Heart right ventricle (tissue), 16 donors: ENCODE measurements around the gene IFIT3. TPM values are rescaled to one million over a fixed set of nuclear protein-coding genes. Genes with fewer than 3 reads are reported as not detected.
"Not testable (repeated sequence)": the region's sequence is repeated elsewhere in the genome, so short reads cannot be mapped to it uniquely, and the experiment has no call there.

ENCODE experiments used
- ATAC-seq, 8 donors: fragments of 200-7000 bp; cut with Tn5 transposase; one replicate each; pipeline ENCODE4 v1.9.1; 2020; ENCODE audit warnings: mild to moderate bottlenecking in 8 of 8, moderate library complexity in 8 of 8, moderate number of reproducible peaks in 1 of 8
- DNase-seq, 2 donors: peaks; one replicate each; pipeline ENCODE4 v3.0.0-alpha.2; 2020
- H3K27ac ChIP-seq, 10 donors: fragments of 200-600 bp; sonication (generic) in 2 of 10; one replicate each; pipeline versions ENCODE4 v1.5.0 to v1.8.0; 2020 to 2022; ENCODE audit warnings: mild to moderate bottlenecking in 3 of 10
- H3K27me3 ChIP-seq, 7 donors: fragments of 200-600 bp; one replicate each; pipeline ENCODE4 v1.8.0; 2021 to 2022; ENCODE audit warnings: mild to moderate bottlenecking in 2 of 7
- H3K36me3 ChIP-seq, 9 donors: fragments of 200-600 bp; sonication (generic) in 1 of 9; one replicate each; pipeline versions ENCODE4 v1.5.0 to v1.8.0; 2020 to 2022; ENCODE audit warnings: mild to moderate bottlenecking in 2 of 9
- H3K4me1 ChIP-seq, 9 donors: fragments of 200-600 bp; sonication (generic) in 1 of 9; one replicate each; pipeline versions ENCODE4 v1.5.0 to v1.8.0; 2020 to 2022; ENCODE audit warnings: mild to moderate bottlenecking in 4 of 9
- H3K4me3 ChIP-seq, 10 donors: fragments of 200-600 bp; sonication (generic) in 2 of 10; one replicate each; pipeline versions ENCODE4 v1.5.0 to v1.8.0; 2020 to 2022; ENCODE audit warnings: mild to moderate bottlenecking in 7 of 10, moderate library complexity in 2 of 10
- H3K9me3 ChIP-seq, 11 donors: fragments of 200-600 bp in 10 of 11; sonication (generic) in 2 of 11; one replicate each; pipeline versions ENCODE4 v1.5.0 to v1.8.0; 2013 to 2022; ENCODE audit warnings: mild to moderate bottlenecking in 2 of 11, control low read depth in 1 of 11, moderate library complexity in 1 of 11
- CTCF ChIP-seq, 9 donors: fragments of 200-600 bp; sonication (generic) in 2 of 9; IDR thresholded peaks; one replicate each; pipeline versions ENCODE4 v1.5.0 to v1.8.0; 2021 to 2022; ENCODE audit warnings: antibody characterized with exemption in 9 of 9, mild to moderate bottlenecking in 5 of 9, moderate library complexity in 1 of 9
- whole genome bisulfite sequencing, 2 donors: extraction: QIAGEN DNeasy Blood & Tissue Kit; methylation state at CpG; one replicate each; pipeline ENCODE4 v1.1.7; 2013; ENCODE audit warnings: inconsistent platforms in 1 of 2; 5-methylcytosine and 5-hydroxymethylcytosine counted together
- intact Hi-C, 10 donors: fragments of 100-400 bp; cut with DNase I; formaldehyde crosslinking; loops; one replicate each; pipeline versions ENCODE4 v1.11.1 to v1.14.2; 2022
- polyA plus RNA-seq, 2 donors: library from polyadenylated mRNA; stranded (reverse); fragments of 200-250 nt; gene quantifications; one replicate each; pipeline ENCODE4 v1.2.3, GENCODE V29; 2013
- total RNA-seq, 10 donors: library from RNA; stranded (reverse); fragmentation: NEBNext Ultra II Directional in 3 of 10; extraction: Animal tissue kit (Norgen Biotek cat#: 25700) in 3 of 10; gene quantifications; one replicate each; pipeline versions ENCODE4 v1.2.1 to v1.2.4, GENCODE V29; 2021 to 2023
- donor health status: Arrhythmogenic right ventricular cardiomyopathy.
- donor health status: ischemic (EF 13 %, LVEDD 7.1; RV severe dilation, severe dysfunction).
- donor health status: healthy with polysubstance abuse.
- donor health status: DM: no; HTN: yes; CAD: no.
- donor health status: DM: no; HTN: no; CAD: no.
- donor health status: ischemic (EF 25% LVEDD 6.9; RV normal size, moderate dysfunction).
- donor health status: ischemic (EF 25% LVEDD 5.7; RV mildly dilated, moderate dysfunction).
- donor health status: healthy.
- donor health status: DM: yes; HTN: yes; CAD: no.
- donor health status: Ischemic cardiomyopathy.
- donor health status: ischemic (EF 35%, LVEDD 5.7; RV mildly dilated, moderate dysfunction).
- donor health status: nonischemic (EF 11% LVEDD 7.7; RV severe dilation, severe dysfunction).
- donor health status: DM: yes; HTN: yes; CAD: no.
- donor health status: PGD.
- donor health status: ischemic (EF 29% LVEDD 5.4; RV normal size, mild dysfunction).
- donor health status: nonischemic (EF 23%, LVEDD 6.1; RV moderate dilation, normal function).

Gene IFIT3
- total and polyA plus RNA-seq, 12 donors: 4.7 to 102 (median 12.2) TPM

DNA sequence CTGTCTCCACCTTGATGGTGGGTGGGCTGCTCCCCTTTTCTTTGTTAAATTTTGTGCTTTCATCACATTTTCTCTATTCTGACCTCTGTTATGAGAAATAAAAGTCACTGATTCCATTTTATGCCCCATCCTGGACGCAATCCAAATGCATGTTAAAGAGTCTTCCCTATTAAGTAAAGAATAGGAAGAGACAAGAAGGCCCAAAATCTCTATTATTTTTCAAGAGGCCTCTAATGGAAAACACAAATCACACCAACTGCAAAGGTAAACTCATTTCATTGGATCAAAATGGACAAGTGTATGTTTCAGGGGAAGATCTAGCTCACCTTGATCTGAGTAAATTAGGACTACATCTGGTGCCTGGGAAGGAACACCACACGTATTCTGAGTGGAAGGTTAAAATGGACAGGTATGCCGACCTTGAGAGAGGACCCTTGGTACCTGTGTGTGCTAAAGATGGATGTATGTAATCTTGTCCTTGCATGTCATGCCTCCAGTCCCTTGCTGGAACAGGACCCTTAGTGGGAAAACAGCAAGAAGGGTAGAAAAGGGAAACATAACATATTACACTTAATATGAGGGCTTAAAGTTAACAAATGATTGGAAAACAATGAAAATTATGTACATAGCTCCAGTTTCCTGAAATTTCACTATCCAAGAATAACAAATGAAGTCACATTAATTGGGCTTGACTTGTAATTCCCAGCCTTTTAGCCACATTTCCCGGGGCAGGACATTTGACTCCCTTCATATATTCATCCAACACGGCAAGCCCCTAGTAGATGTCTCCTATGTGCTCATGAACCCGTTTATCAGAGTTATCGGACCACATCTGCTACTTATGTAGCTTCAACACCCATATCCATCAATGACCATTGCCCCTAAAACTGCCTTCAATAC is 18.4 kb upstream of the IFIT3 start:
- no peak overlapping the region for H3K27ac ChIP-seq
- H3K27me3 ChIP-seq: no peaks in the 10 kb centered on the region
- H3K4me1 ChIP-seq: peaks cover 0 to 22% (median 6%) of the 10 kb centered on the region in 9 donors
- intact Hi-C loops: no loop called here
- WGBS, 2 donors: 84 to 88% methylated on average over 7 of the region's 7 CpGs
- peaks cover 0 to 36% (median 6%) of the 10 kb centered on the region in 9 donors for H3K36me3 ChIP-seq
- TF ChIP-seq CTCF (IDR thresholded peaks at IDR 0.05): no peak
- no peaks in the 10 kb centered on the region for H3K9me3 ChIP-seq
- DNase-seq: no peak
- ATAC-seq: no peak
- no peak overlapping the region for H3K4me3 ChIP-seq

GRCh38 chr10:89310056-89310893 is 17.5 kb upstream of the IFIT3 start:
- H3K4me1 ChIP-seq: peaks cover 0 to 21% (median 0%) of the 10 kb centered on the region in 9 donors
- H3K9me3 ChIP-seq: no peaks in the 10 kb centered on the region
- intact Hi-C loops: no loop called here
- peaks cover 0 to 36% (median 6%) of the 10 kb centered on the region in 9 donors for H3K36me3 ChIP-seq
- no peaks in the 10 kb centered on the region for H3K27me3 ChIP-seq
- no peak for TF ChIP-seq CTCF (IDR thresholded peaks at IDR 0.05)
- no peak overlapping the region for H3K27ac ChIP-seq
- H3K4me3 ChIP-seq: no peak overlapping the region
- ATAC-seq (no peak), DNase-seq (no peak)
- 68 to 93% methylated on average over 2 of the region's 2 CpGs for WGBS, 2 donors

GRCh38 chr10:89312973-89313372 is 14.8 kb upstream of the IFIT3 start:
- Histone ChIP-seq H3K27ac (no peak overlapping the region), H3K36me3 (peaks cover 0 to 10% (median 0%) of the 10 kb centered on the region in 9 donors), H3K4me3 (no peak overlapping the region), H3K27me3 (no peaks in the 10 kb centered on the region), H3K9me3 (peaks cover 0 to under 1% (median 0%) of the 10 kb centered on the region in 11 donors), H3K4me1 (peaks cover 0 to 14% (median 0%) of the 10 kb centered on the region in 9 donors)
- WGBS, 2 donors: 94 to 95% methylated on average over 1 of the region's 1 CpG
- intact Hi-C loops: no loop called here
- no peak for ATAC-seq
- no peak for DNase-seq
- no peak for TF ChIP-seq CTCF (IDR thresholded peaks at IDR 0.05)

GRCh38 chr10:89314676-89315075 is 13.1 kb upstream of the IFIT3 start:
- intact Hi-C loops: no loop called here
- no peak overlapping the region for H3K4me3 ChIP-seq
- DNase-seq (no peak), ATAC-seq (no peak)
- H3K36me3 ChIP-seq: no peaks in the 10 kb centered on the region
- no peak for TF ChIP-seq CTCF (IDR thresholded peaks at IDR 0.05)
- peaks cover 0 to 12% (median 0%) of the 10 kb centered on the region in 9 donors for H3K4me1 ChIP-seq
- peaks cover 0 to 4% (median 0%) of the 10 kb centered on the region in 11 donors for H3K9me3 ChIP-seq
- no peaks in the 10 kb centered on the region for H3K27me3 ChIP-seq
- no peak overlapping the region for H3K27ac ChIP-seq

- H3K27ac ChIP-seq, H3K4me1 ChIP-seq, DNase-seq, intact Hi-C loops, ATAC-seq, H3K27me3 ChIP-seq, H3K9me3 ChIP-seq, H3K36me3 ChIP-seq, H3K4me3 ChIP-seq: not testable (repeated sequence)
- 97 to 99% methylated on average over 4 of the region's 4 CpGs for WGBS, 2 donors
Measured at GRCh38 chr10:89318047-89318446, 9.8 kb upstream of the IFIT3 start.

DNA sequence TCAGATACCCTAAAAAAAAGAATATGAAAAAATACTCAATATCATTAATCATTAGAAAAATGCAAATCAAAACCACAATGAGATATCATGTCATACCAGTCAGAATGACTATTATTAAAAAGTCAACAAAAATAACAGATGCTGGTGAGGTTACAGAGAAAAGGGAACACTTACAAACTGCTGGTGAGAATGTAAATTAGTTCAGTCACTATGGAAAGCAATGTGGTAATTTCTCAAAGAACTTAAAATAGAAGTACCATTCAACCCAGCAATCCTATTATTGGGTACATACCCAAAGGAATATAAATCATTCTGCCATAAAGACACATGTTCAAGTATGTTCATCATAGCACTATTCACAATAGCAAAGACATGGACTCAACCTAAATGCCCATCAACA is 2.7 kb upstream of the IFIT3 start:
- not testable (repeated sequence) for ATAC-seq
- intact Hi-C loops: loop anchor here in 1 of 10 donors (5.0 kb wide), 1 partner anchor 87 kb away; the partner anchor contains the start of gene IFIT5
- peaks cover 4 to 46% (median 24%) of the 10 kb centered on the region in 9 donors for H3K4me1 ChIP-seq

DNA sequence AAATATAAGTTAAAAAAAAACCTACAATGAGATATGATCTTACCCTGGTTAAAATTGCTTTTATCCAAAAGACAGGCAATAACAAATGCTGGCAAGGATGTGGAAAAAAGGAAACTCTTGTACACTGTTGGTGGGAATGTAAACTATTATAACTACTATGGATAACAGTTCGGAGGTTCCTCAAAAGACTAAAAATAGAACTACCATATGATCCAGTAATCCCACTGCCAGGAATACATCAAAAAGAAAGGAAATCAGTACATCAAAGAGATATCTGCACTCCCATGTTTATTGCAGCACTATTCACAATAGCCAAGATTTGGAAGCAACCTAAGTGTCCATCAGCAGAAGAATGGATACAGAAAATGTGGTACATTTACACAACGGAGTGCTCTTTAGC is 1.9 kb upstream of the IFIT3 start:
- H3K27ac ChIP-seq: peak overlapping the region in 3 of 10 donors; percentile 90 to 96 (median 93)
- not testable (repeated sequence) for H3K4me3 ChIP-seq, H3K36me3 ChIP-seq, DNase-seq, H3K27me3 ChIP-seq, ATAC-seq, H3K9me3 ChIP-seq
- WGBS, 2 donors: 47 to 56% methylated on average over 2 of the region's 2 CpGs
- intact Hi-C loops: loop anchor here in 1 of 10 donors (2.0 to 5.0 kb wide), 2 partner anchors 19 to 86 kb away; partner anchors contain the start of gene IFIT5
- H3K4me1 ChIP-seq: peaks cover 4 to 54% (median 32%) of the 10 kb centered on the region in 9 donors

More for the DNA sequence above, 2.7 kb upstream of the IFIT3 start:
- H3K9me3 ChIP-seq, DNase-seq, H3K36me3 ChIP-seq, H3K4me3 ChIP-seq, H3K27me3 ChIP-seq, H3K27ac ChIP-seq: not testable (repeated sequence)
